Tibial artery (tissue), 4 donors: ENCODE results near the gene AK4.
A peak's percentile ranks its signal among the peaks of the same experiment; 100 is the strongest.

ENCODE experiments used
- DNase-seq, 2 donors: peaks; one replicate each; pipeline ENCODE4 v3.0.0-alpha.2; 2019
- H3K27ac ChIP-seq, 2 donors: fragments of 200-600 bp; sonication (generic) in 1 of 2; 1 replicate in 1 of 2; 2 replicates in 1 of 2; pipeline ENCODE4 v1.5.1; 2018 to 2019; ENCODE audit warnings: mild to moderate bottlenecking in 1 of 2
- H3K27me3 ChIP-seq, 2 donors: fragments of 200-600 bp; sonication (generic) in 1 of 2; one replicate each; pipeline versions ENCODE4 v1.5.1 to v1.6.0; 2016 to 2019
- H3K36me3 ChIP-seq, 3 donors: fragments of 200-600 bp; sonication (generic) in 2 of 3; one replicate each; pipeline ENCODE4 v1.5.1; 2016 to 2019; ENCODE audit warnings: mild to moderate bottlenecking in 2 of 3
- H3K4me1 ChIP-seq, 4 donors: fragments of 200-600 bp; sonication (generic) in 2 of 4; 1 replicate in 3 of 4; 2 replicates in 1 of 4; pipeline ENCODE4 v1.5.1; 2016 to 2019
- H3K4me3 ChIP-seq, 2 donors: fragments of 200-600 bp; sonication (generic) in 1 of 2; 1 replicate in 1 of 2; 2 replicates in 1 of 2; pipeline ENCODE4 v1.5.1; 2018 to 2019; ENCODE audit warnings: mild to moderate bottlenecking in 2 of 2
- H3K9me3 ChIP-seq, 3 donors: fragments of 200-600 bp; sonication (generic) in 1 of 3; one replicate each; pipeline ENCODE4 v1.5.1; 2016 to 2019
- CTCF ChIP-seq, 2 experiments: fragments of 200-600 bp in 1 of 2; fragments of 450-650 bp in 1 of 2; IDR thresholded peaks; one replicate each; pipeline ENCODE4 v1.5.1; 2017 to 2019; ENCODE audit warnings: antibody characterized with exemption in 2 of 2, mild to moderate bottlenecking in 1 of 2, moderate library complexity in 1 of 2
- intact Hi-C: fragments of 100-400 bp; cut with DNase I; formaldehyde crosslinking; loops from one replicate; pipeline ENCODE4 v1.15.0; 2023; ENCODE audit warnings: low total_unique reads

The AK4 gene

GRCh38 chr1:65207317-65207716, 59.3 kb downstream of the AK4 start:
- DNase-seq, result no peak
- Histone ChIP-seq H3K36me3 (no peaks in the 10 kb centered on the region), H3K27ac (no peak overlapping the region), H3K4me3 (no peak overlapping the region), H3K27me3 (no peaks in the 10 kb centered on the region), H3K4me1 (peaks cover 0 to 12% (median 4%) of the 10 kb centered on the region in 4 donors), H3K9me3 (no peaks in the 10 kb centered on the region)
- no peak for TF ChIP-seq CTCF (IDR thresholded peaks at IDR 0.05)
- intact Hi-C loops, result no loop called here

DNA sequence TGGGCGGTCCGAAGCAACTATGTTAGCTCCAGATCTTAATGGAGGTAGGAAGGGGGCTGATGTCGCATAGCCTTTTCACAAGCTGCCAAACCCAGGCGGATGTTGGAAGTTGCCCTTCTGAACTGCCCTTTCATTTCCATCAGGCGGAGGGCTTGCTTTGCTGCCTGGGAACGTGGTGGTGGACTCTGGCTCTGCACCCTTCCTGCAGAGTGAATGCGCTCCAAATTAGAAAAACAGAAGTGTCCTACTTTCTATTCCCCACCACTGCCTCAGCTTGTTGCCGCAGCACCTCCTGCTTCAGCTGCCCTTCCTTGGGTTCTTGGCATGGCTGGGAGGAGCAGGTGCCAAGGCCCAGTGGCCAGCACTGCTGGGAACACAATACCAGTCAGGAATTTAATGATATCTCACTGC, 60.6 kb downstream of the AK4 start:
- no peaks in the 10 kb centered on the region for H3K27me3 ChIP-seq
- H3K27ac ChIP-seq, result no peak overlapping the region
- no peaks in the 10 kb centered on the region for H3K36me3 ChIP-seq
- H3K9me3 ChIP-seq, result no peaks in the 10 kb centered on the region
- intact Hi-C loops, result no loop called here
- no peak overlapping the region for H3K4me3 ChIP-seq
- no peak for TF ChIP-seq CTCF (IDR thresholded peaks at IDR 0.05)
- H3K4me1 ChIP-seq, result peaks cover 0 to 12% (median 4%) of the 10 kb centered on the region in 4 donors
- DNase-seq, result no peak

DNA sequence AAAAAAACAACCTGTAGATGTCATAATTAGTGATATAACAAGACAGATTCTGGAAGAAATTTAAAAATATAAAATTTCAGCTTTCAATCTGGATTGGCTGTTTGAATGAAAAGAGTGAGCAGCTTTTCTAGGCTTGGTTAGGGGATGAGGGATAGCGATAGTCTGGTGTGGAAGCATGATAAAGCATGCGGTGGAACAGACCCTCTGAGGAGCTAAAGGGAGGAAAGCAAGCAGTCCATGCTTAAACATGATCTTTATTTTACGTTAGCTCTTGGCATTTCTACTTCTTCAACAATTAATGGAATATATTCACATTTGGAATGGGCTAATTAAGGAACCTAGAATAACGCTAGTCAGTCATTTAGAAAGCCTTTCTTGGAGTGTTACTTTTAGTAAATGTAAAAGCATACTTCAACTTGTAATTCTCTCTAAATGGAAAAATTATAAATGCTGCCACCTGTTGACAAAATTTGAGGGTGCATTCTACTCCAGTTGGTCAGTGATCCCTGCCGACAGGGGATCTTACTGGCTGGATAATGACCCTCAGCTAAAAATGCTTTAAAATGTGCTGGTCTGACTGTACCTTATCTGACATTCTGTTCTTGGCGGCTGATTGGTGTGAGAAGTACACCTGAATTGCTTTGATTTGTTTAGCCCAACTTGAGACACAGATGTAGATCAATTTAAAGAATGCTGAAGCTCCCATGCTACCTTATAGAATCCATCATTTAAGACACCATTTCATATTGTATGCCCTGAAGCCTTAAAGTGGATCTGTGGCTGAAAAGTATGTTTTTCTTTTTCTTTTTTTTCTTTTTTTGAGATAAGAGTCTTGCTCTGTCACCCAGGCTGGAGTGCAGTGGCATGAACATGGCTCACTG, 61.2 kb downstream of the AK4 start:
- Histone ChIP-seq H3K9me3 (no peaks in the 10 kb centered on the region), H3K27ac (no peak overlapping the region), H3K4me1 (peaks cover 0 to 12% (median 4%) of the 10 kb centered on the region in 4 donors), H3K4me3 (no peak overlapping the region), H3K36me3 (no peaks in the 10 kb centered on the region), H3K27me3 (no peaks in the 10 kb centered on the region)
- peak; percentile 68 to 70 for TF ChIP-seq CTCF (IDR thresholded peaks at IDR 0.05)
- intact Hi-C loops, result no loop called here
- DNase-seq, result no peak

DNA sequence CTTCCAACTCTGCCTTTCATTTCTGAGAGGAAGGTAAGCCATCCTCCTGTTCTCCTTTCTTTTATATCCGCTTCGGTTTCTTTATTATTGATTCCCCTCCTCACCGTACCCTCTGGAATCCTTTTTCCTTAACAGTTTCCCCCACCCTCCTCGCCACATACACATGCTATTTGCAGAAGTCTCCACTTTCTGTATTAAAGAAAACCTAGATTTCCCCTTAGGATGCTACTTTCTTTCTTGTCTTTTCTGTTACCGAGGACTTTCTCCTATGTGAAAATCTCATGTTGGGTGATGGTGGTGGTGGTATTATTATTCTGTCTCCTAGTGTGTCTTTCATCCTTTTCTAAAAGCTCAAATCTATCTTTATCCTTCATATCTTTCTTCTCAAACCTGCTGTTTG, 62.3 kb downstream of the AK4 start:
- no peak for TF ChIP-seq CTCF (IDR thresholded peaks at IDR 0.05)
- no peak for DNase-seq
- no peak overlapping the region for H3K27ac ChIP-seq
- peaks cover 0 to 13% (median 4%) of the 10 kb centered on the region in 4 donors for H3K4me1 ChIP-seq
- H3K36me3 ChIP-seq, result no peaks in the 10 kb centered on the region
- intact Hi-C loops, result no loop called here
- no peaks in the 10 kb centered on the region for H3K9me3 ChIP-seq
- no peaks in the 10 kb centered on the region for H3K27me3 ChIP-seq
- H3K4me3 ChIP-seq, result no peak overlapping the region

DNA sequence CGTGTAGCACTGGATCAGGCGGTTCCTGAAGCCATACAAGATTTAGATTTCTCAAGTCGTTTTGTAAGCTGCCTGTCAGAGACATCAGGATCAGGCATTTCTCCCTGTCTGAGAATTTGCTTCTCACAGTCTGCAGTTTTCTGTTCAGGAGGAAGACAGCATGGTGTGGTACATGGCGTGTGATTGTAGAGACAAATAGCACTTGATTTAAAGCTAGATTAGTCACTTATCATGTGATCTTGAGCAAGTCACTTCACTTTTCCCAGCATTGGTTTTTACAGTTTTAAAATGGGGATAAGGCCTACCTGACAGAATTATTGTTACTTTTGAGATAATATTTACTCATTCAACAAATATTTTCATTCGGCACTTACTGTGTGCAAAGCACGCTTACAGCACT, 63.3 kb downstream of the AK4 start:
- no peak for TF ChIP-seq CTCF (IDR thresholded peaks at IDR 0.05)
- H3K27ac ChIP-seq, result no peak overlapping the region
- no peak for DNase-seq
- no peaks in the 10 kb centered on the region for H3K36me3 ChIP-seq
- no peaks in the 10 kb centered on the region for H3K9me3 ChIP-seq
- intact Hi-C loops, result no loop called here
- no peak overlapping the region for H3K4me3 ChIP-seq
- H3K27me3 ChIP-seq, result no peaks in the 10 kb centered on the region
- peaks cover 0 to 23% (median 4%) of the 10 kb centered on the region in 4 donors for H3K4me1 ChIP-seq
